Chondrocyte (in vitro differentiated cells): ENCODE measurements around the gene MAS1L. TPM values are rescaled to one million over a fixed set of nuclear protein-coding genes. Genes with fewer than 3 reads are reported as not detected.

Source experiments
- DNase-seq: peaks from one replicate; pipeline ENCODE4 v3.0.0; 2021; ENCODE audit warnings: mixed read lengths, low spot score
- H3K27ac Mint-ChIP-seq: one replicate; pipeline ENCODE4 v1.8.0; 2021; ENCODE audit warnings: mild to moderate bottlenecking, moderate library complexity, mixed read lengths; ENCODE audit not compliant: unreplicated experiment
- H3K27me3 Mint-ChIP-seq: 2 replicates; pipeline ENCODE4 v1.8.0; 2021; ENCODE audit warnings: low read depth, mixed read lengths
- H3K36me3 Mint-ChIP-seq: 2 replicates; pipeline ENCODE4 v1.8.0; 2021; ENCODE audit warnings: low read depth, mixed read lengths
- H3K4me1 Mint-ChIP-seq: 2 replicates; pipeline ENCODE4 v1.8.0; 2021; ENCODE audit warnings: low read depth, mild to moderate bottlenecking, mixed read lengths
- H3K4me3 Mint-ChIP-seq: one replicate; pipeline ENCODE4 v1.8.0; 2021; ENCODE audit warnings: mild to moderate bottlenecking, moderate library complexity, mixed read lengths; ENCODE audit not compliant: unreplicated experiment
- H3K9me3 Mint-ChIP-seq: 2 replicates; pipeline ENCODE4 v1.8.0; 2021; ENCODE audit warnings: low read depth, mixed read lengths
- total RNA-seq: library from RNA; stranded (reverse); gene quantifications from 3 replicates; pipeline ENCODE4 v1.2.1, GENCODE V29; 2021
- TF ChIP-seq, protein P1 (sequence below): fragments of 200-600 bp; sonication (generic); IDR thresholded peaks from 2 replicates; pipeline ENCODE4 v1.5.0; 2021; ENCODE audit warnings: antibody characterized with exemption, mild to moderate bottlenecking, moderate library complexity

Gene MAS1L
- total RNA-seq, 1 donor from 2014 or later, result not detected

GRCh38 chr6:29505808-29506207 is 18.1 kb upstream of the MAS1L start:
- Mint-ChIP-seq H3K9me3 (no peaks in the 10 kb centered on the region), H3K27me3 (peaks cover 6% of the 10 kb centered on the region), H3K4me1 (peaks cover 13% of the 10 kb centered on the region), H3K27ac (no peak overlapping the region), H3K4me3 (no peak overlapping the region), H3K36me3 (no peaks in the 10 kb centered on the region)
- no peak for DNase-seq
- TF ChIP-seq, protein P1, sequence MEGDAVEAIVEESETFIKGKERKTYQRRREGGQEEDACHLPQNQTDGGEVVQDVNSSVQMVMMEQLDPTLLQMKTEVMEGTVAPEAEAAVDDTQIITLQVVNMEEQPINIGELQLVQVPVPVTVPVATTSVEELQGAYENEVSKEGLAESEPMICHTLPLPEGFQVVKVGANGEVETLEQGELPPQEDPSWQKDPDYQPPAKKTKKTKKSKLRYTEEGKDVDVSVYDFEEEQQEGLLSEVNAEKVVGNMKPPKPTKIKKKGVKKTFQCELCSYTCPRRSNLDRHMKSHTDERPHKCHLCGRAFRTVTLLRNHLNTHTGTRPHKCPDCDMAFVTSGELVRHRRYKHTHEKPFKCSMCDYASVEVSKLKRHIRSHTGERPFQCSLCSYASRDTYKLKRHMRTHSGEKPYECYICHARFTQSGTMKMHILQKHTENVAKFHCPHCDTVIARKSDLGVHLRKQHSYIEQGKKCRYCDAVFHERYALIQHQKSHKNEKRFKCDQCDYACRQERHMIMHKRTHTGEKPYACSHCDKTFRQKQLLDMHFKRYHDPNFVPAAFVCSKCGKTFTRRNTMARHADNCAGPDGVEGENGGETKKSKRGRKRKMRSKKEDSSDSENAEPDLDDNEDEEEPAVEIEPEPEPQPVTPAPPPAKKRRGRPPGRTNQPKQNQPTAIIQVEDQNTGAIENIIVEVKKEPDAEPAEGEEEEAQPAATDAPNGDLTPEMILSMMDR, result no peak

DNA sequence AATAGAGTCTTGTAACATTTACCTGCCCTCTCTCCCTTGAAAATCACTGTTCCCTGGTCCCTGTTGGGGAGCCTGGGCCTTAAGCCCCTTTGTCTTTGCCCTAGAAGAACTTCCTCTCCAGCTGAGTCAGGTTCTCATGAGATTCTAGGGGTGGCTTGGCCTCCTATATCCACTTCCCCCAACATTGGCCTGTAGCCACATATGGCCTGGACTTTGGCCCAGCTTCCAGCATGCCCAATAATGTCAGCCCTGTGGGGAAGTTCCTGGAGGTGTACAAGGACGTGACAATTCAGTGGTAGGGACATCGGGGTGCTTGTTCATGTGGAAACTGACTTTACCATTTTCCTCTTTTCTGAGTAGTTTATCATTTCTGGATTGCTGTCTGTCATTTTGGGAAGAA is 17.2 kb upstream of the MAS1L start:
- peaks cover 2% of the 10 kb centered on the region for H3K27me3 Mint-ChIP-seq

GRCh38 chr6:29502597-29502996 is 14.8 kb upstream of the MAS1L start:
- TF ChIP-seq, protein P1, result no peak
- no peak overlapping the region for H3K4me3 Mint-ChIP-seq

More for the DNA sequence above, 17.2 kb upstream of the MAS1L start:
- TF ChIP-seq, protein P1, result no peak
- no peaks in the 10 kb centered on the region for H3K36me3 Mint-ChIP-seq
- H3K4me3 Mint-ChIP-seq, result no peak overlapping the region
- no peaks in the 10 kb centered on the region for H3K9me3 Mint-ChIP-seq
- DNase-seq, result no peak
- peaks cover 13% of the 10 kb centered on the region for H3K4me1 Mint-ChIP-seq
- no peak overlapping the region for H3K27ac Mint-ChIP-seq

DNA sequence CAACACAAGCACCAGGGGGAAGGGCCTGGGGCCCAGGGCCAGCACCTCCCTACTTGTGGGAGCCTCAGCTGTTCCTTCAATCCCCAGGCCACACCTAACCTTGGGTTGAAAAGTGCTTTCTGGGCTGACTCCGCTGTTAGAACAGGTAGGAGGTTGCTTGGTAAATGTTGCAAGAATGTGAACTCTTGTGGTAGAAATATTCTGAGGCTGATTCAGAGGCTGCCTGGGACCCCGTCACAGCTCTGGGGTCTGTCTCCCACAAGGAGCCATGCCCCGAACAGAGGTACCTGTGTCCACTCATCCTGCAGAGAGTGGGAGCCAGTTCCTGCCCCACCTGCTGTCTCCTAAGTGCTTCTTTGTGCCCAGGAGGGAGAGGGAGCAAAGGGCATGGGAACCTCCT is 14.4 kb upstream of the MAS1L start:
- peak overlapping the region; percentile 67 for H3K27ac Mint-ChIP-seq
- peaks cover 8% of the 10 kb centered on the region for H3K27me3 Mint-ChIP-seq
- DNase-seq, result no peak
- TF ChIP-seq, protein P1, result no peak
- H3K4me1 Mint-ChIP-seq, result peaks cover 13% of the 10 kb centered on the region
- no peak overlapping the region for H3K4me3 Mint-ChIP-seq
- H3K36me3 Mint-ChIP-seq, result no peaks in the 10 kb centered on the region
- H3K9me3 Mint-ChIP-seq, result no peaks in the 10 kb centered on the region

More at GRCh38 chr6:29502597-29502996, 14.8 kb upstream of the MAS1L start:
- Mint-ChIP-seq H3K27ac (peak overlapping the region; percentile 67), H3K9me3 (no peaks in the 10 kb centered on the region), H3K4me1 (peaks cover 13% of the 10 kb centered on the region), H3K27me3 (peaks cover 8% of the 10 kb centered on the region), H3K36me3 (no peaks in the 10 kb centered on the region)
- DNase-seq, result no peak

GRCh38 chr6:29501106-29501505 is 13.3 kb upstream of the MAS1L start:
- Mint-ChIP-seq H3K36me3 (no peaks in the 10 kb centered on the region), H3K27ac (no peak overlapping the region), H3K4me1 (peaks cover 13% of the 10 kb centered on the region), H3K27me3 (peaks cover 8% of the 10 kb centered on the region), H3K4me3 (no peak overlapping the region), H3K9me3 (no peaks in the 10 kb centered on the region)
- TF ChIP-seq, protein P1, result no peak
- peak; percentile 44 for DNase-seq
